Activated naive CD4-positive, alpha-beta T cell treated with anti-CD3 and anti-CD28 coated beads, Interleukin-2, amount 50 U/mL, for 24 hours (primary cell): ENCODE data around the gene MYBPC3.
A peak's percentile ranks its signal among the peaks of the same experiment; 100 is the strongest.

Experiments used
- H3K27ac Mint-ChIP-seq: one replicate; pipeline ENCODE4 v1.8.0; 2021; ENCODE audit warnings: mild to moderate bottlenecking, mixed read lengths
- H3K27me3 Mint-ChIP-seq: one replicate; pipeline ENCODE4 v1.8.0; 2021; ENCODE audit warnings: mixed read lengths
- H3K36me3 Mint-ChIP-seq: one replicate; pipeline ENCODE4 v1.8.0; 2021; ENCODE audit warnings: mixed read lengths
- H3K4me1 Mint-ChIP-seq: one replicate; pipeline ENCODE4 v1.8.0; 2021; ENCODE audit warnings: mixed read lengths
- H3K4me3 Mint-ChIP-seq: one replicate; pipeline ENCODE4 v1.8.0; 2021; ENCODE audit warnings: mild to moderate bottlenecking, mixed read lengths
- H3K9me3 Mint-ChIP-seq: one replicate; pipeline ENCODE4 v1.8.0; 2021; ENCODE audit warnings: mixed read lengths

The MYBPC3 gene

GRCh38 chr11:47353978-47354774 lies 1.7 kb upstream of the MYBPC3 start:
- H3K4me1 Mint-ChIP-seq, result peaks cover under 1% of the 10 kb centered on the region
- no peak overlapping the region for H3K4me3 Mint-ChIP-seq
- no peak overlapping the region for H3K27ac Mint-ChIP-seq
- H3K27me3 Mint-ChIP-seq, result no peaks in the 10 kb centered on the region
- H3K36me3 Mint-ChIP-seq, result no peaks in the 10 kb centered on the region
- H3K9me3 Mint-ChIP-seq, result no peaks in the 10 kb centered on the region

GRCh38 chr11:47351156-47352126 lies 1.1 kb downstream of the MYBPC3 start:
- Mint-ChIP-seq H3K27ac (no peak overlapping the region), H3K4me3 (no peak overlapping the region), H3K27me3 (no peaks in the 10 kb centered on the region), H3K9me3 (no peaks in the 10 kb centered on the region), H3K36me3 (no peaks in the 10 kb centered on the region), H3K4me1 (no peaks in the 10 kb centered on the region)

- Mint-ChIP-seq H3K27ac (no peak overlapping the region), H3K9me3 (no peaks in the 10 kb centered on the region), H3K4me3 (no peak overlapping the region), H3K27me3 (no peaks in the 10 kb centered on the region), H3K36me3 (no peaks in the 10 kb centered on the region), H3K4me1 (no peaks in the 10 kb centered on the region)
Observed at GRCh38 chr11:47350315-47350714, 2.2 kb downstream of the MYBPC3 start.

- Mint-ChIP-seq H3K4me3 (no peak overlapping the region), H3K27ac (no peak overlapping the region), H3K36me3 (no peaks in the 10 kb centered on the region), H3K9me3 (no peaks in the 10 kb centered on the region), H3K4me1 (no peaks in the 10 kb centered on the region), H3K27me3 (no peaks in the 10 kb centered on the region)
Observed at GRCh38 chr11:47349521-47350095, 2.9 kb downstream of the MYBPC3 start.

- Mint-ChIP-seq H3K4me3 (no peak overlapping the region), H3K36me3 (no peaks in the 10 kb centered on the region), H3K27me3 (no peaks in the 10 kb centered on the region), H3K4me1 (no peaks in the 10 kb centered on the region), H3K27ac (no peak overlapping the region), H3K9me3 (no peaks in the 10 kb centered on the region)
Observed at GRCh38 chr11:47348859-47349258, 3.6 kb downstream of the MYBPC3 start.

- peak overlapping the region; percentile 70 for H3K27ac Mint-ChIP-seq
- H3K4me1 Mint-ChIP-seq, result no peaks in the 10 kb centered on the region
- H3K4me3 Mint-ChIP-seq, result no peak overlapping the region
- H3K27me3 Mint-ChIP-seq, result no peaks in the 10 kb centered on the region
- H3K9me3 Mint-ChIP-seq, result no peaks in the 10 kb centered on the region
- H3K36me3 Mint-ChIP-seq, result no peaks in the 10 kb centered on the region
Observed at GRCh38 chr11:47348131-47348802, 4.2 kb downstream of the MYBPC3 start.

- Mint-ChIP-seq H3K4me1 (no peaks in the 10 kb centered on the region), H3K4me3 (no peak overlapping the region), H3K9me3 (no peaks in the 10 kb centered on the region), H3K27ac (no peak overlapping the region), H3K36me3 (no peaks in the 10 kb centered on the region), H3K27me3 (no peaks in the 10 kb centered on the region)
Observed at GRCh38 chr11:47347137-47347536, 5.4 kb downstream of the MYBPC3 start.

- H3K4me1 Mint-ChIP-seq, result no peaks in the 10 kb centered on the region
- H3K9me3 Mint-ChIP-seq, result no peaks in the 10 kb centered on the region
- H3K27ac Mint-ChIP-seq, result no peak overlapping the region
- no peaks in the 10 kb centered on the region for H3K36me3 Mint-ChIP-seq
- no peak overlapping the region for H3K4me3 Mint-ChIP-seq
- H3K27me3 Mint-ChIP-seq, result no peaks in the 10 kb centered on the region
Observed at GRCh38 chr11:47345890-47346563, 6.5 kb downstream of the MYBPC3 start.

GRCh38 chr11:47342854-47343253 lies 9.6 kb downstream of the MYBPC3 start:
- Mint-ChIP-seq H3K36me3 (no peaks in the 10 kb centered on the region), H3K27ac (no peak overlapping the region), H3K4me1 (no peaks in the 10 kb centered on the region), H3K9me3 (no peaks in the 10 kb centered on the region), H3K4me3 (no peak overlapping the region), H3K27me3 (no peaks in the 10 kb centered on the region)

GRCh38 chr11:47342036-47342803 lies 10.3 kb downstream of the MYBPC3 start:
- Mint-ChIP-seq H3K4me1 (no peaks in the 10 kb centered on the region), H3K27me3 (no peaks in the 10 kb centered on the region), H3K4me3 (no peak overlapping the region), H3K27ac (no peak overlapping the region), H3K9me3 (no peaks in the 10 kb centered on the region), H3K36me3 (no peaks in the 10 kb centered on the region)

GRCh38 chr11:47340980-47341775 lies 11.3 kb downstream of the MYBPC3 start:
- Mint-ChIP-seq H3K4me1 (no peaks in the 10 kb centered on the region), H3K27ac (no peak overlapping the region), H3K4me3 (no peak overlapping the region), H3K9me3 (no peaks in the 10 kb centered on the region), H3K27me3 (no peaks in the 10 kb centered on the region), H3K36me3 (no peaks in the 10 kb centered on the region)

- H3K4me1 Mint-ChIP-seq, result no peaks in the 10 kb centered on the region
- H3K27me3 Mint-ChIP-seq, result no peaks in the 10 kb centered on the region
- H3K4me3 Mint-ChIP-seq, result no peak overlapping the region
- no peak overlapping the region for H3K27ac Mint-ChIP-seq
- no peaks in the 10 kb centered on the region for H3K36me3 Mint-ChIP-seq
- no peaks in the 10 kb centered on the region for H3K9me3 Mint-ChIP-seq
Observed at GRCh38 chr11:47340010-47340409, 12.5 kb downstream of the MYBPC3 start.

GRCh38 chr11:47338396-47339241 lies 13.9 kb downstream of the MYBPC3 start:
- H3K9me3 Mint-ChIP-seq, result no peaks in the 10 kb centered on the region

More at GRCh38 chr11:47338396-47339241, 13.9 kb downstream of the MYBPC3 start:
- Mint-ChIP-seq H3K4me1 (no peaks in the 10 kb centered on the region), H3K27me3 (no peaks in the 10 kb centered on the region), H3K36me3 (no peaks in the 10 kb centered on the region), H3K27ac (no peak overlapping the region), H3K4me3 (no peak overlapping the region)
